Lower leg skin (tissue), 4 donors: Measurements from ENCODE around the gene TOGARAM2. TPM values are rescaled to one million over a fixed set of nuclear protein-coding genes. Genes with fewer than 3 reads are reported as not detected.

Experiments used
- DNase-seq, 2 donors: peaks; one replicate each; pipeline ENCODE4 v3.0.0-alpha.2; 2019; ENCODE audit warnings: low spot score in 2 of 2
- H3K4me3 ChIP-seq: fragments of 200-600 bp; sonication (generic); 2 replicates; pipeline ENCODE4 v1.5.1; 2017; ENCODE audit warnings: mild to moderate bottlenecking, low read depth; ENCODE audit not compliant: poor library complexity, severe bottlenecking
- POLR2A ChIP-seq, 2 donors: fragments of 450-650 bp; IDR thresholded peaks; one replicate each; pipeline ENCODE4 v1.6.1; 2016 to 2017; ENCODE audit warnings: antibody characterized with exemption in 2 of 2, mild to moderate bottlenecking in 1 of 2, moderate library complexity in 1 of 2
- WGBS, 2 donors: methylation state at CpG; one replicate each; pipeline ENCODE4 v1.1.5; 2018; 5-methylcytosine and 5-hydroxymethylcytosine counted together
- intact Hi-C: fragments of 100-400 bp; cut with DNase I; formaldehyde crosslinking; loops from one replicate; pipeline ENCODE4 v1.15.0; 2023; ENCODE audit warnings: low total_unique reads
- total RNA-seq, 4 donors: library from RNA; depleted of rRNA; stranded (reverse); fragments of >200 nt; gene quantifications; one replicate each; pipeline ENCODE4 v1.1.0, GENCODE V29; 2016
- TF ChIP-seq, protein P1 (sequence below), 3 donors: fragments of 450-650 bp; IDR thresholded peaks; one replicate each; pipeline ENCODE4 v1.5.1; 2016; ENCODE audit warnings: antibody characterized with exemption in 3 of 3, mild to moderate bottlenecking in 3 of 3, moderate library complexity in 2 of 3

Gene TOGARAM2
- total RNA-seq, 4 donors from 2014 or later = 0.17 to 5.1 (median 1.7) TPM

DNA sequence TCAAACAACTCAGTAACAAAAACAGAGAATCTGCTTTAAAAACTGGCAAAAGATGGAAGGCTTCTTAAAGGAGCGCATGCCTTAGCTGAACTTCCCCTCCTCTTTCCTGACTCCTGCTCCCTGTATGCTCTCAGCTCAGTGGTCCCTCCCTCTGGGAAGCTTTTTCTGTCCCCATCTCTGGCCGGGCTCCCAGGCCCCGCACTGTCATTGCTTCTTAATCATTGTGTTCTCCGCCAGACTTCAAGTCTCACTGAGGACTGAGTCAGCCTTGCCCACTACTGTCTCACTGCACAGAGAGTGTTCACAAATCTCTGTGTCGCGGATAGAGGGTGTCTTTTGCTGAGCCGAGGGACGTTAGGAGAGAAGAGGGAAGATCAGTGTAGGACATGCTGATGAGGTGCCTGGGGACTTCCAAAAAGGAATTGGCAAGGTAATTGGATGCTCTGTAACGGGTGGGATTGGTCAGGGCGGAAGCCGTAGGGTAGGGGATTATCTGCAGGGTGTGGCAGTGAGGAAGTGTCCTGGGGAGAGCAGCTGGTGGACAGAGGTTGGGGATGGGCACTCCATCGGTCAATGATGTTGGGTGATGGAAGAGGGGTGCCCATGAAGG is 16.2 kb downstream of the TOGARAM2 start:
- WGBS, 2 donors = 52 to 64% methylated on average over 12 of the region's 12 CpGs
- H3K4me3 ChIP-seq = no peak overlapping the region
- DNase-seq = no peak
- TF ChIP-seq POLR2A (IDR thresholded peaks at IDR 0.05) = no peak
- TF ChIP-seq, protein P1, sequence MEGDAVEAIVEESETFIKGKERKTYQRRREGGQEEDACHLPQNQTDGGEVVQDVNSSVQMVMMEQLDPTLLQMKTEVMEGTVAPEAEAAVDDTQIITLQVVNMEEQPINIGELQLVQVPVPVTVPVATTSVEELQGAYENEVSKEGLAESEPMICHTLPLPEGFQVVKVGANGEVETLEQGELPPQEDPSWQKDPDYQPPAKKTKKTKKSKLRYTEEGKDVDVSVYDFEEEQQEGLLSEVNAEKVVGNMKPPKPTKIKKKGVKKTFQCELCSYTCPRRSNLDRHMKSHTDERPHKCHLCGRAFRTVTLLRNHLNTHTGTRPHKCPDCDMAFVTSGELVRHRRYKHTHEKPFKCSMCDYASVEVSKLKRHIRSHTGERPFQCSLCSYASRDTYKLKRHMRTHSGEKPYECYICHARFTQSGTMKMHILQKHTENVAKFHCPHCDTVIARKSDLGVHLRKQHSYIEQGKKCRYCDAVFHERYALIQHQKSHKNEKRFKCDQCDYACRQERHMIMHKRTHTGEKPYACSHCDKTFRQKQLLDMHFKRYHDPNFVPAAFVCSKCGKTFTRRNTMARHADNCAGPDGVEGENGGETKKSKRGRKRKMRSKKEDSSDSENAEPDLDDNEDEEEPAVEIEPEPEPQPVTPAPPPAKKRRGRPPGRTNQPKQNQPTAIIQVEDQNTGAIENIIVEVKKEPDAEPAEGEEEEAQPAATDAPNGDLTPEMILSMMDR (IDR thresholded peaks at IDR 0.05) = no peak
- intact Hi-C loops = no loop called here

DNA sequence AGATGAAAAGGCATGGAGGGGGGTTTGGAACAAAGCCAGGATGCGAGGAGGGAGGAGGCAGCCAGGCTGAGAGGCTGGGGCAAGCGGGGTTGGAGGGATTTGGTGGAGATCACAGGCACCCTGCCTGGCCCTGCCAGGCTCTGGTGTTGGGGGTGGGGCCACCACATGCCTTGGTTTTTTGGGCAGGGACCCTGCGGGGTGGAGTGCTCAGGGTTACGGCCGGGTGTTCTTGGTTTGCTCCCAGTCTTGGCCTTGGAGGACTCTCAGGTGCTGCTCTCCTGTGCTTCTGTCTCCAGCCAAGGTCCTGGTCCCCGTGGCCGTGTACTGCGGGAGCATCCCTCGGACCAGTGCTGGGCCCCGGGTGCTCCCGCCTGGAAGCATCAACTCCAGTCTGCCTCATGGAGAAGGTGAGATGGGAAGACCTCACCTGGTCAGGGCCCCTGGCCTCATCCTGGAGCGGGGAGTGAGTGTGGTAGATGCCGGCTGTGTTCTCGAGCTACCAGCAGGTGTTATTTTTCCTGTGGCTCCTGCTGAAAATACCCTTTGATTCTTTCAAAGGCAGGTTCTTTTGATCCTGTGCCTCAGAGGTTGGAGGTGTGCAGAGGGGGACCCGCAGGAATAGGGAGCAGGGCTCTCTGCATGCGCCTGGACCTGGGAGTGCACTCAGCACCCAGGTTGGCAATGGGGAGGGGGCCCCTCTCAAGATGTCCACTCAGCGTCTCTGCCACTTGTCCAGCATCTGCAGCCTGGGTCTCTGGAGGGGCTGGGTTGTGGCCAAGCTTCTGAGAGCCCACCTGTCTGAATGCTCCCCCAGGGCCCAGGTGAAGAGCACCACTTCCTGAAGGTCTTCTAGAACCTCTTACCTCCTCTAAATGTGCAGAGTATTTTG is 17.0 kb downstream of the TOGARAM2 start:
- intact Hi-C loops = no loop called here
- H3K4me3 ChIP-seq = no peak overlapping the region
- no peak for DNase-seq
- 87 to 91% methylated on average over 17 of the region's 17 CpGs for WGBS, 2 donors
- no peak for TF ChIP-seq POLR2A (IDR thresholded peaks at IDR 0.05)
- TF ChIP-seq, protein P1 (IDR thresholded peaks at IDR 0.05) = no peak

DNA sequence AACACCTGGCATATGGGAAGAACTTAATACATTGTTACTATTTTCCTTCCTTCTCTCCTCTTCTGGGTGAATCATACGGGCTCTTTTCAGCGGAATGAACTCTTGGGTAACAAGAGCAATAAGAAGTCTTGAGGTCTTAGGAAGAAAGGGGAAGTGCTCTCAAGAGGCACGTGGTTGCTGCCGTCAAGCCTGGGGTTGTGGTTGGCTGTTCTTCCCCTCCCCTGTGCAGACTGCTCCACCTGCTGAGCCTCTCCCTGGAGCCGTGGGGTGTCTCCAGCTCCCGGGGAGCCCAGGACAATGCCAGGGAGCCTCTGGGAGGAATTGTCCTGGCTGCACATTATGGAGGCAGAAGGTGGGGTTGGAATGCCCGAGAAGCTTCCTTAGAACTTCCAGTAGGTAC is 19.4 kb downstream of the TOGARAM2 start:
- 49 to 59% methylated on average over 7 of the region's 7 CpGs for WGBS, 2 donors
- no peak overlapping the region for H3K4me3 ChIP-seq
- DNase-seq = peak in 1 of 2 donors; percentile 68
- TF ChIP-seq POLR2A (IDR thresholded peaks at IDR 0.05) = no peak
- TF ChIP-seq, protein P1 (IDR thresholded peaks at IDR 0.05) = no peak
- intact Hi-C loops = no loop called here

DNA sequence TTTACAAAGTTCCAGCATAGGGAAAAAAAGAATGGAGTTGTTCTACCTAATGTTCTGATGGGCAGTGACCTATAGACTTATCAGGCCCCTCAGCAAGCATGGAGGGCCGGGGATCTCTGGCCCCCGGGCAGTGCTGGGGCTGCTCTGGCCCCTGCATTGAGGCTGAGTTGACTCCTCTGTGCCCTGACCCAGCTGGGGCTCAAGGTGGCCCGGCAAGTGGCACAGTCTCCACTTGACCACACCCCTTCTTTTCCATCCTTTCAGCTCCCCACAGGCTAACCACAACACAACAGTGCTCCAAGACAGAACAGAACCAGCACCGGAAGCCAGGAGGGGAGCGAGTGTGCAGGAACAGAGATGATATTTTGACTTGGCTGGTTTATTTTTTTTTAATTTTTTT is 19.9 kb downstream of the TOGARAM2 start:
- no peak for DNase-seq
- no peak overlapping the region for H3K4me3 ChIP-seq
- intact Hi-C loops = no loop called here
- TF ChIP-seq POLR2A (IDR thresholded peaks at IDR 0.05) = no peak
- TF ChIP-seq, protein P1 (IDR thresholded peaks at IDR 0.05) = no peak
- 67 to 77% methylated on average over 5 of the region's 5 CpGs for WGBS, 2 donors

DNA sequence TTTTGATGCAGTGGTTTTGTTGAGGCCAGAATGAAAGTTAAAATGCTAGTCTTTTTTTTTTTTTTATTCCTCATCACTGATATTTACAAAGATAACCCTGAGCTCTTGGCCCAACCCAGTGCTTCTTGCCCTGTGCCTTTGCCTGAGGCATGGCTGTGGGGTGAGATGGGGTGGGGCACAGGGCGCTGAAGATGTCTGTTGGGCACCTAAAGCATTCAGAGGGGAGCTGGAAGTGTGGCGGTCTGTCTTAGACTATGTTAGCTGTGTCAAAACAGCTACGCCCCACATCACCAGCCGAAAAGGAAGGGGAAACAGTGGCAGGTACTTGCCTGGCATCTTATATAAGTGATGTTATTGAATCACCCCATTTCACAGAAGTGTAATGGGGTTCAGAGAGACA is 20.7 kb downstream of the TOGARAM2 start:
- 86 to 87% methylated on average over 4 of the region's 4 CpGs for WGBS, 2 donors

More for the DNA sequence above, 20.7 kb downstream of the TOGARAM2 start:
- no peak overlapping the region for H3K4me3 ChIP-seq
- intact Hi-C loops = no loop called here
- no peak for DNase-seq
- no peak for TF ChIP-seq POLR2A (IDR thresholded peaks at IDR 0.05)
- TF ChIP-seq, protein P1 (IDR thresholded peaks at IDR 0.05) = no peak
